DOHH2 (cell line): ENCODE data around the gene FTCD.

Experiments used
- H3F3A ChIP-seq: fragments of 200-600 bp; sonication (generic), shearing (Covaris generic); 2 replicates; pipeline ENCODE4 v1.6.0; 2016; ENCODE audit warnings: antibody characterized with exemption, mild to moderate bottlenecking; ENCODE audit not compliant: control insufficient read depth, insufficient read depth
- H3K27ac ChIP-seq: fragments of 200-600 bp; sonication (generic); 2 replicates; pipeline ENCODE4 v1.5.1; 2014; ENCODE audit warnings: low read depth, mild to moderate bottlenecking, low read length, moderate library complexity
- H3K27me3 ChIP-seq: fragments of 200-600 bp; sonication (generic); 2 replicates; pipeline ENCODE4 v1.6.1; 2014; ENCODE audit warnings: mild to moderate bottlenecking, low read length, mixed read lengths; ENCODE audit not compliant: control insufficient read depth
- H3K36me3 ChIP-seq: fragments of 200-600 bp; sonication (generic); 2 replicates; pipeline ENCODE4 v1.6.1; 2014; ENCODE audit warnings: mild to moderate bottlenecking, low read length, moderate library complexity, mixed read lengths; ENCODE audit not compliant: control insufficient read depth
- H3K4me1 ChIP-seq: fragments of 200-600 bp; sonication (generic); 2 replicates; pipeline ENCODE4 v1.6.1; 2014; ENCODE audit warnings: mild to moderate bottlenecking, low read length, mixed read lengths; ENCODE audit not compliant: control insufficient read depth
- H3K4me2 ChIP-seq: fragments of 200-600 bp; sonication (generic); 2 replicates; pipeline ENCODE4 v1.6.0; 2014; ENCODE audit warnings: mild to moderate bottlenecking, low read length, moderate library complexity
- H3K4me3 ChIP-seq: fragments of 200-600 bp; sonication (generic); 2 replicates; pipeline ENCODE4 v1.5.1; 2014; ENCODE audit warnings: mild to moderate bottlenecking, low read length, mixed read lengths
- H3K79me2 ChIP-seq: fragments of 200-600 bp; sonication (generic); 2 replicates; pipeline ENCODE4 v1.6.1; 2014; ENCODE audit warnings: mild to moderate bottlenecking, low read length, mixed read lengths; ENCODE audit not compliant: control insufficient read depth
- H3K9me2 ChIP-seq: fragments of 200-600 bp; sonication (generic); replicated peaks from 2 replicates; pipeline ENCODE4 v1.6.1; 2014; ENCODE audit warnings: mild to moderate bottlenecking, low read length, mixed read lengths; ENCODE audit not compliant: control insufficient read depth
- H3K9me3 ChIP-seq: fragments of 200-600 bp; sonication (generic); 2 replicates; pipeline ENCODE4 v1.6.1; 2014; ENCODE audit warnings: antibody characterized with exemption, low read length, mixed read lengths; ENCODE audit not compliant: control insufficient read depth, insufficient read depth
- H4K20me1 ChIP-seq: fragments of 200-600 bp; sonication (generic); 2 replicates; pipeline ENCODE4 v1.6.0; 2014; ENCODE audit warnings: low read depth, mild to moderate bottlenecking, antibody characterized with exemption, low read length, moderate library complexity; ENCODE audit not compliant: control insufficient read depth, insufficient read depth
- CTCF ChIP-seq: fragments of 200-600 bp; sonication (generic); IDR thresholded peaks from one replicate; pipeline ENCODE4 v1.5.1; 2014; ENCODE audit warnings: antibody characterized with exemption, mild to moderate bottlenecking, low read depth, low read length; ENCODE audit not compliant: poor library complexity, severe bottlenecking
- EZH2phosphoT487 ChIP-seq: fragments of 200-600 bp; sonication (generic); IDR thresholded peaks from 2 replicates; pipeline ENCODE4 v1.6.1; 2017; ENCODE audit warnings: borderline replicate concordance, mild to moderate bottlenecking, antibody characterized with exemption, low read length, moderate library complexity, mixed read lengths

The FTCD gene

GRCh38 chr21:46168659-46169386 is 13.4 kb upstream of the FTCD start:
- Histone ChIP-seq H3K9me2 (no peaks in the 10 kb centered on the region), H3K27me3 (no peaks in the 10 kb centered on the region), H3K4me2 (no peak overlapping the region), H3K36me3 (no peaks in the 10 kb centered on the region), H3K4me1 (peaks cover 8% of the 10 kb centered on the region; the same call in 1 of the 2 replicates), H3F3A (no peaks in the 10 kb centered on the region), H3K79me2 (no peaks in the 10 kb centered on the region), H4K20me1 (no peaks in the 10 kb centered on the region), H3K9me3 (no peaks in the 10 kb centered on the region), H3K4me3 (no peak overlapping the region), H3K27ac (no peak overlapping the region)
- TF ChIP-seq CTCF (no peak), EZH2phosphoT487 (no peak)

GRCh38 chr21:46168238-46168637 is 12.9 kb upstream of the FTCD start:
- Histone ChIP-seq H3F3A (no peaks in the 10 kb centered on the region), H3K27me3 (no peaks in the 10 kb centered on the region), H4K20me1 (no peaks in the 10 kb centered on the region), H3K4me3 (no peak overlapping the region), H3K79me2 (no peaks in the 10 kb centered on the region), H3K27ac (no peak overlapping the region), H3K9me3 (no peaks in the 10 kb centered on the region), H3K4me2 (no peak overlapping the region), H3K9me2 (no peaks in the 10 kb centered on the region), H3K4me1 (peaks cover 8% of the 10 kb centered on the region; the same call in 1 of the 2 replicates), H3K36me3 (no peaks in the 10 kb centered on the region)
- TF ChIP-seq EZH2phosphoT487 (no peak), CTCF (no peak)

GRCh38 chr21:46165098-46165497 is 9.7 kb upstream of the FTCD start:
- H3K27ac ChIP-seq: no peak overlapping the region
- H3K27me3 ChIP-seq: no peaks in the 10 kb centered on the region
- H3K4me3 ChIP-seq: no peak overlapping the region
- H3K4me2 ChIP-seq: no peak overlapping the region
- H3K79me2 ChIP-seq: no peaks in the 10 kb centered on the region
- no peaks in the 10 kb centered on the region for H3K4me1 ChIP-seq
- no peaks in the 10 kb centered on the region; the same call in 1 of the 2 replicates for H3K36me3 ChIP-seq
- peaks cover 3% of the 10 kb centered on the region; the same call in 1 of the 2 replicates for H3K9me3 ChIP-seq
- no peaks in the 10 kb centered on the region for H4K20me1 ChIP-seq
- no peaks in the 10 kb centered on the region for H3K9me2 ChIP-seq
- TF ChIP-seq CTCF: no peak
- TF ChIP-seq EZH2phosphoT487: no peak
- H3F3A ChIP-seq: no peaks in the 10 kb centered on the region
